Brain pericyte (primary cell): ENCODE data around the gene CD2AP.
"Not testable (repeated sequence)": the region's sequence is repeated elsewhere in the genome, so short reads cannot be mapped to it uniquely, and the experiment has no call there.

Source experiments
- DNase-seq: peaks from one replicate; pipeline ENCODE4 v3.0.0-alpha.2; 2012; ENCODE audit warnings: low read depth, low spot score

Gene CD2AP

DNA sequence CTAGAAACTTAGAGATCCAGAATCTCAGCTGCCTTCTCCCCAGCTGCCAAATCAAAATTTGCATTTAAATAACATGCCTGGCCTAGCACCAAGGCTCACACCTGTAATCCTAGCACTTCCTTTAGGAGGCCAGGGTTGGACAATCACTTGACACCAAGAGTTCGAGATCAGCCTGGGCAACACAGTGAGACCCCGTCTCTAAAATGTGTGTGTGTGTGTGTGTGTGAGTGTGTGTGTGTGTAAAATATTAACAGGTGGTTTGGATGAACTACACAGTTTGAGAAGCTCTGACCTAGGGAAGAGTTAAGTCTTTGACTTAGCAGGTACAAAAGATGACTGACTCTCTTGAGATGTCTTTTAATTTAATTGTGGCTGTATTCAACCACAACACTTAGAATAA lies 20.2 kb upstream of the CD2AP start:
- DNase-seq: no peak

DNA sequence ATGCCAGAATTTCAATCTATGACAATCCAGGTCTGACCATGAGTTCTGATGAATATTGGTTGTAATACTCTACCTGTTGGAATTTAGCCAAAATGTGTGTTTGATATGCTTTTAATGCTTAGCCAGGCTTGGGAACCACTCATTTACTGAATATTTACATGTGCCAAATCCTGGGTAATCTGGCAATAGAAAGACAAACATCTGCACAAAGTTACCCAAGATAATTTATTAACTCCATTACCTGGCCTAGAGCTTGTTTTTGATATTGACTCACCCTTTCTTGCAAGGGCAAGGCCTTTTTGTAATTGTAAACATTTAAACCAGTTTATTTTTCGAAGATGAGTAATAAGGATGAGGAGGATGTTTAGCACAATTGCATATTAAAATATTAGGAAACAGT lies 13.5 kb upstream of the CD2AP start:
- no peak for DNase-seq

DNA sequence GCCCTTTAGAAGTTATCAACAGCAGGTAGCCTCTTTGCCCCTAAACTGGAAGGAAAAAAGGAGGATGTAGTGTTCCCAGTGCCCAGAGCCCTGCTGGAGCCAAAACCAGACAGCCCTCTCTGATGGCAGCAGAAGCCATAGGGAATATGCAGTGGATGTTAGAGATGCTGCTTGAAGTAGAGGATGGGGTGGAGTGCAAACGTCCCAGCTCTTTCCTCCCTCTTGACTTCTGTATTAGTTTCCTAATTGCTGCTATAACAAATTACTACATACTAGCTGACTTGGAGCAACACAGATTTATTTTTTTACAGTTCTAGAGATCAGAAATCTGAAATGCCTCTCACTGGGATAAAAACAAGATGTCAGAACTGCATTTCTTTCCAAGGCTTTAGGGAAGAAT lies 12.5 kb upstream of the CD2AP start:
- no peak for DNase-seq

DNA sequence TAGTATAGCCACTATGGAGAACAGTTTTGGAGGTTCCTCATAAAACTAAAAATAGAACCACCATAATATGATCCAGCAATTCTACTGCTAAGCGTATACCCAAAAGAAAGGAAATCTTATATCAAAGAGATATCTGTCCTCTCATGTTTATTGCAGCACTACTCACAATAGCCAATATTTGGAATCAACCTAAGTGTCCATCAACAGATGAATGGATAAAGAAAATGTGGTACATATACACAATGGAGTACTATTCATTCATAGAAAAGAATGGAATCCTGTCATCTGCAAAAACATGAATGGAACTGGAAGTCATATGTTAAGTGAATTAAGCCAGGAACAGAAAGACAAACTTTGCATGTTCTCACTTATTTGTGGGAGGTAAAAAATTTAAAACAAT lies 5.7 kb upstream of the CD2AP start:
- no peak for DNase-seq

DNA sequence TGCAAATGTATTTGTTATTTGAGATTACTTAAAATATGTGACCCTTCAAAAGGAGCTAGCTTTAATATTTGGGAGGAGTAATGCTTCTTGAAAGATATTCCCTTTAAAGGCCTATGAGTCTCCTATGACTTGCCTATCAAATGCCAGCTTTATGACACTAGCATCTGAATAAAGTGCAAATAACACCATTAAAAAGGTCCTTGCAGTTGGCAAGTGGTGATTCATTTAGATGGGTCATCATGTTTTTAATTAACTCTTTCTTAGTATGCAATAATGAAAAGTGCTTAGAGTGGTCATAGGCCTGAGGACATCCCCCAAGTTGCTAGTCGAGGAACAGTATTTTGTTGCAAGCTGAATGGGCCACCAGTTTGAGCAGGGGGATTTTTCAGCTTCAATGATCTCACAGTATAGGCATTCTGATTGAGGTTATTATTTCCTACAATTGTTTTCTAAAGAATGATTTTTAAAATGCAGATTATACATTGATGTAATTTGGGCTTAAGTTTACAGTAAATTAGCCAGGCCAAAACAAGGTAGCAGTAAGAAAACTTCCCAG lies 3.7 kb upstream of the CD2AP start:
- DNase-seq: no peak

DNA sequence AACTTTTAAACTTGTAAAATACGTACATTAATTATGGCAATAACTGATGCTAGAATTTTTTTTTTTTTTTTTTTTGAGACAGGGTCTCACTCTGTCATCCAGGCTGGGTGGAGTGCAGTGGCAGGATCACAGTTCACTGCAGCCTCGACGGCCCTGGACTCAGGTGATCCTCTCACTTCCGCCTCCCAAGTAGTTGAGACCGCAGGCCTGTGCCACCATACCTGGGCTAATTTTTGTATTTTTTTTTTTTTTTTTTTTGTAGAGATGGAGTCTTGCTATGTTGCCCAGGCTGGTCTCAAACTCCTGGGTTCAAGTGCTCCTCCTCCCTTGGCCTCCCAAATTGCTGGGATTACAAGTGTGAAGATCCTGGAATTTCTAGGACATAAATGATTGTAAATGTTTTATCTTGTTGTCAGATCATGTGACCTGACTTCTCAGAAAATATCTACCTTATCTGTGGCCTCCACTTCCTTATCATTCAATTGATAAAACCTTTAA lies 2.2 kb upstream of the CD2AP start:
- no peak for DNase-seq

DNA sequence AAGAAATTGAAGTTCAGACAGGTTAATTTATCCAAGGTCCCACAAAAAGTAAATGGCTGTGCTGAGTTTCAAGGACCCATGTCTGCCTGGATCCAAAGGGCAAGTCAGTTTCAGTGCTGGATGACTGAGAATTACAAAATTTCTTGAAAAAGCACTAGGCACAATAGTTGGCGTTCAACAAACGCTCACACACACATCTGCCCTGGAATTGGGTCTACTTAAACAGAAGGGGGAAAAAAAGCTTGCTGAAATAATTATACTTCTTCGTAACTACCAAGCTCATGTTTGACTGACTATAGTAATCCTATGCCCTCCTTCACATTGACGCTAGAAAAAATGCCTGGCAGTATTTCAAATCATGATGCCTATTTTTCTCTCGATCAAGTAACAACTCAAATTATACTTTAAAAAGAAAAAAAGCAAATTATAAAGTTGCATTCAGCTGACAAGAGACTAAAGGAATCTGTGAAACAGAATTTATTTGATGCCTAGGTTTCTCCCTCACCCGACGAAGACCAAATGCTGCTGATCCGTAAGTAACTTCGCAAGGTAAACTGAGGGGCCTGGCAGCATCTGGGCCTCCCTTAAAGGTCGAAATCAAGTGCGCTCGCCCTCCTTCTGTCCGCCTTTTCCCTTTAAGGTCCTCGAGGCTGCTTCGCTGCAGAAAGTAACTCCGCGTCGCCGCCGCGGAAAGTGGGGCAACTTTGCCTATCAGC lies 650 bp upstream of the CD2AP start:
- no peak for DNase-seq

DNA sequence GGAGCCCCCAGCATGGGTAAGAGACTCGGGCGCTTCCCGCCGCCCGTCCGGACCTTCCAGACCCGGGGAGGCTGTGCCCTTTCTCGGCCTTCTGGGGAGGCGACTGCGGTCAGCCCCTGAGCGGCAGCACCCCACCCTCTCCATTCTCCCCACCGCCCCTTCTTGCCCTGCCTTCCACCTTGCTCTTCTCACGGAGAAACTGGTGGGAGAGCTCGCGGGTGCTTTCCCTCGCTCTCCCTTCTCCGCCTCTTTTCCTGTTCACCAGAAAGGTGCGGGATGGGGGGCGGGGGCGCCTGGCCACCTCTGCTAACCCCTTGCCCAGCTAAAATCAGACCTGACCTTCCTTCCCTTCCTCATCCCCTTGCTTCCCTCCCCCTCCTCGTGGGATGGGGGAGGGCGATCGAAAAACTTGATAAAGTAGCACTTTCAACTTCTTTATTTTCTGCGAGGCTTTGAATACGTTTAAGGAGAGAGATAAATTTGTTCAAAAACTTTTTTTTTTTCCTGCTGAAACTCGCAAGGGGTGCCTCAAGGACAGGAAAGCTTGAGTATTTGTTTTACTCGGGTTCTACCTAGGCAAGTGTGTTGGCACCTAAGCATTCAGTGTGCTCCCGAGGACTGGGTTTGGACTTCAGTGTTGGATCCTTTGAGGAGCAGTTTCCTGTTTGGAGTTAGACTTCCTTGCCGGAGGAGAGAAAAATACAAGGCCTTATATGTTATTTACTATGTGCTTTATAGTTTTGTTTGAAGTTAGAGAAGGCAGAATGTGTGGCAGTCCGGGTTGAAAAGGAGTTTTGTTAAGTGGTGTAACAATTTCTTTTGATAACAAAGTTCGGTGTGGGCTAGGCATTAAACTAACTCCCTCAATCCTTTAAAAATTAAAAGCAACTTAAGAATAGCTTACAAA lies 897 bp downstream of the CD2AP start:
- DNase-seq: no peak

DNA sequence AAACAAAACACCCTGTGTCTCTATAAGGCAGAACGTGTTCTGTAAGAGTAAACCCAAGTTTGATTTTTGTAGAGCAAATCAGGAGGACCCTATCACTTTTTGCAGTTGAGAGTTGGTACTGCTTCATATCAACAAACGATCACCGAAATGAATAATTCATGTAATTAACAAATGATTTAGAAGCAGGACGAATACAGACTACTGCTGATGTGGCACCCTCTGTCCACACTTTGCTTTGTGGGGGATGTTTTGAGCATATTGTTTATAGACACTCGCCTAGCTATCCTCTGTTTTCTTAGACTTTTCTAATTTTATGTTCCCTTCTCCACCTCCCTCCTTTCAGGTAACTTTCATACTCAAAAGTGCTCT lies 1.5 kb downstream of the CD2AP start:
- no peak for DNase-seq

DNA sequence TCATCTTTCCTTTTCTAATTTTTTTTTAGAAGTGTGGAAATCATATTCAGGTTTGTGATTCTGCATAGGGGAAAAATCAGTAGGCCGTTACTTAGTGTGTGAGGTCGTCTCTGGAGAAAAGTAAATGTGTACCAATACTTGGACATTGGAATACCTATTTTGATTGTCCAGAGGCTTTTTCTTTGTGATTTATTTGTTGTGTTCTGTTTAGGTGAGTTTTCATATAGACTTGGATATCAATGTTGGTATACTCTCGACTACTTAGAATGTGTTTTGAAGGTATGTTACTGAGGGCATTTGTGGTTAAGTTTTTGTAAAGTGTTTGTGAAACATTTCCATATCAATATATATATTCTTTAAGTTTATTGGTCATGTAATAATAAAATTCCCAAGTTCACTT lies 2.3 kb downstream of the CD2AP start:
- DNase-seq: no peak

DNA sequence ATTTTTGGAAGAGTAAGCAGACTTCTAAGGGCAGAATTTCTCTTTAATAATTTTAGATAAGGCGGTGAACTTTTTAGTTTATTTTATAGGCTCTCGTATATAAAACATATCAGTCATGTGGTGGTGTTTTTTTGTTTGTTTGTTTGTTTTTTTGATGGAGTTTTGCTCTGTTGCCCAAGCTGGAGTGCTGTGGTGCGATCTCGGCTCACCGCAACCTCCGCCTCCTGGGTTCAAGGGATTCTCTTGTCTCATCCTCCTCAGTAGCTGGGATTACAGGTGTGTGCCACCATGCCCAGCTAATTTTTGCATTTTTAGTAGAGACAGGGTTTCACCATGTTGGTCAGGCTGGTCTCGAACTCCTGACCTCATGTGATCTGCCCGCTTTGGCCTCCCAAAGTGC lies 3.6 kb downstream of the CD2AP start:
- not testable (repeated sequence) for DNase-seq

DNA sequence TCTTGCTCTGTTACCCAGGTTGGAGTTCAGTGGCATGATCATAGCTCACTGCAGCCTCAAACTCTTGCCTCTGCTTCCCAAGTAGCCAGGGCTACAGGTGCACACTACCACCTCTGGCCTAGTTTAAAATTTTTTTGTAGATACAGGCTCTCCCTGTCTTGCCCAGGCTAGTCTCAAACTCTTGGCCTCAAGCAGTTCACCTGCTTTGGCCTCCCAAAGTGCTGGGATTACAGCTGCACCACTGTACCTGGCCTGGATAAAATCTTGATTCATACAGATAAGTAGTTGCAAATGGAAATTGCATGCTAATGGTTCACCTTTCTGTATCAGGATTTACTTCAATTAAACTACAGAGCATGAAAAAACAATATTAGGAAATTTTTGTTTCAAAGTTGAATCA lies 4.2 kb downstream of the CD2AP start:
- no peak for DNase-seq

DNA sequence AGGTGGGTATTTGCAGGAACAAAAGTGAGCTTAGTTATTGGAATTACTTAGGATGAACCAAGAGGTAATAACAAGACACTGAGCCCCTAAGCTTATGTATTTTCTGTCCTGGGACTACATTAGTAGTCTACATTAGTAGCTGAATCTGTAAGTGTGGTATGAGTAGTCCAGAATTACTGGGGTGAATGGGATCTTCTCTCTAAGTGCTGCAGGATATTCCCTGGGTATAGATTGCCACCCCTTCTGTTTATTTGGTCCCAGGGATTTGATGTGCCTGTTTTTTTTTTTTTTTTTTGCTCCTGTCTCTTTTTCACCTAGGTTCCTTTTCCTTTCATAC lies 5.9 kb downstream of the CD2AP start:
- DNase-seq: no peak

DNA sequence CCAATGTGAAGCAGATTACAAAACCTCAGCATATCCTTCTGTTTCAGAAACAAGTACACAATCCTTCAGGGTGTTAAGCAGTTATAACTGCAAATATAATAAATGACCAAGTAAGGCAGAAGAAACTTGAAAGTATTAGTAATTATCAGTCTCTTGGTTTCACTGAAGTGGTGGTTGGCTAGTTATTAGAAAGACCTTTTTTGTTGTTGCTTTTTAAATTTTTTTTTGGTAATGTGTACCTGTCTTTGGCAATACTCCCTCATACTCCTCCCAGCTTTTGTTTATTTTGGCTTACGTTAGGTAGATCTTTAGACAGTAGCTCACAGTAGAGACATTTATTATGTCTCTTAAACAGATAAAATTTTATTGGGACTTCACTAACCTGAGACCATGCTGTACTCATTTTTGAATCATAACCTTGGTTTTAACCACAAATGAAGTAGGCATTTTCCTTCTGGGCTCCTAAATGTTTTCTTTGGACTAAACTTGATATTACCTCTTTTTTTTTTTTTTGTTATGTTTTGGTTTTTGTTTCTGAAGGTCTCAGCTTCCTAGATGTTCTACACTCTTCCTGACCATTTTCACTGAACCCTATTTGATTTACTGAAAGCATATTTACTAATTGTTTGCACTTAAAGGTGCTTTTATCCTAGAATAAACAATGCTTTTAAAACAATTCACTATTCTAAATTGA lies 6.4 kb downstream of the CD2AP start:
- no peak for DNase-seq

DNA sequence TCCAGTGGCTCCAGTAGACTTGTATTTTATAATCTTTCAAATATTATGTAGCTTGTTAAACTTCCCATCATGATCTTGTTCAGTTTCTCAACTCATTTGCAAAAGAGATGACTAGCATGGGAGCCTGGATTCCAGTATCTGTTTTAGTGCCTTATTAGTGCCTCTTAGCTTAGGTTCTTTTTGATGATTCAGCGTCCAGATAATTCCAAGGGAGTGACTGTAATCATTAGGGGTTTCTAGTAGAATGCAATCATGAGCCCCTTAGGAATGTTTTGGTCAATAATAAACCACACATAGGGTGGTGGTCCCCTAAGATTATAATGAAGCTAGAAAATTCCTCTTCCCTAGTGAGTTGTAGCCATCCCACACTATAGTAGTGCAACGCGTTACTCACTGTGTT lies 7.0 kb downstream of the CD2AP start:
- no peak for DNase-seq

DNA sequence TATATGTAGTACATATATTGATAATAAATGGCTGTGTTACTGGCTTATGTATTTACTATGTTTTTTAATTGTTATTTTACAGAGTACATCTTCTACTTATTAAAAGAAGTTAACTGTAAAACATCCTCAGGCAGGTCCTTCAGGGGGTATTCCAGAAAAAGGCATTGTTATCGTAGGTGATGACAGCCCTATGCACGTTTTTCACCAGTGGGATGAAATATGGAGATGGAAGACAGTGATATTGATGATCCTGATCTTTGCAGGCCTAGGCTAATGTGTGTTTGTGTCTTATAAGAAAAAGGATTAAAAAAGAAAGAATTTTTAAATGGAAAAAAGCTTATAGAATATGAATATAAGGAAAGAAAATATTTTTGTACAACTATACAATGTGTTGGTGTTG lies 7.5 kb downstream of the CD2AP start:
- DNase-seq: no peak

DNA sequence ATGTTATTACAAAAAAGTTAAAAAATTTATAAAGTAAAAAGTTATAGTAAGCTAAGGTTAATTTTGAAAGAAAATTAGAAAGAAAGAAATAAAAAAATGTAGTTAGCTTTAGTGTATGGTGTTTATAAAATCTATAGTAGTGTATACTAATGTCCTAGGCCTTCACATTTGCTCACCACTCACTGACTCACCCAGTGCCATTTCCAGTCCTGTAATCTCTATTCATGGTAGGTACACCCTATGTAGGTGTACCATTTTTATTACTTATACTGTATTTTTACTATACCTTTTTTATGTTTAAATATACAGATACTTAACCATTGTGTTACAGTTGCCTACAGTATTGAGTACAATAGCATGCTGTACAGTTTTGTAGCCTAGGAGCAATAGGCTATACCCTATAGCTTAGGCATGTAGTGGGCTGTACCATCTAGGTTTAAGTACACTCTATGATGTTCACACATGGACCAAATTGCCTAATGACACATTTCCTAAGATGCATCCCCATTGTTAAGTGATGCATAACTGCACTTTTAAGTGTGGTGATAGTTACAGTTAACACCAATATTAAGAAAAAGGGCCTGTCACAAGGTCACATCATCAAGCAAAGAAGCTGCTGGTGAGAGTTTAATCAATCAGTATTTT lies 8.0 kb downstream of the CD2AP start:
- no peak for DNase-seq

DNA sequence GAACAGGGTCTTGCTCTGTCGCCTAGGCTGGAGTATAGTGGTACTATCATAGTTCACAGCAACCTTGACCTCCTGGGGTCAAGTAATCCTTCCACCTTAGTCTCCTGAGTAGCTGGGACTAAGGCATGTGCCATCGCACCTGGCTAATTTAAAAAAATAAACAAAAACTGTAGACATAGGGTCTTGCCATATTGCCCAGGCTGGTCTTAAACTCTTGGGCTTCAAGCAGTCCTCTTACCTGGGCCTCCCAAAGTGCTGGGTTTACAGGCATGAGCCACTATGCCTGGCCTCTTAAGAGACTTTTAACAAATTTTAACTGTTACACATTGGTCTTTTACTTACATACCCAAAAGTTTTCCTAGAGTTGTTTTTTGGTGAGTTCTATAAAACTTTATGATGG lies 12.4 kb downstream of the CD2AP start:
- no peak for DNase-seq

DNA sequence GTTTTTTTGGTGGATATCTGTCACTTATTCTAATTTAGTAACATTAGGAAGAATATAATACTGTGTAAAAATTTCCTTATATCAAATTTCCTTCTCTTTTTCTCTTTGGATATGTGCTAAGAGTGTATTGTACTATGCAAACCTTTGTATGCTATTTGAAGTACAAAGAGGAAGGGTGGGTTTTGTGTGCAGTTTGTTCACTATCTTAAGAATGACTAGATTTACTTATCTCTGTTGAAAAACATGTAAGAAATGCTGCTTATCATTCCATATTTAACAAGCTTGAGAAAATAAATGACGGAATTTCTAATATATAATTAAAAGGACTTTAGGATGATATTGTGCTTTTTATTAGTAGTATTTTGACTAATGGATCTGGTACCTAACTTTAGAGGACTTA lies 13.1 kb downstream of the CD2AP start:
- no peak for DNase-seq

DNA sequence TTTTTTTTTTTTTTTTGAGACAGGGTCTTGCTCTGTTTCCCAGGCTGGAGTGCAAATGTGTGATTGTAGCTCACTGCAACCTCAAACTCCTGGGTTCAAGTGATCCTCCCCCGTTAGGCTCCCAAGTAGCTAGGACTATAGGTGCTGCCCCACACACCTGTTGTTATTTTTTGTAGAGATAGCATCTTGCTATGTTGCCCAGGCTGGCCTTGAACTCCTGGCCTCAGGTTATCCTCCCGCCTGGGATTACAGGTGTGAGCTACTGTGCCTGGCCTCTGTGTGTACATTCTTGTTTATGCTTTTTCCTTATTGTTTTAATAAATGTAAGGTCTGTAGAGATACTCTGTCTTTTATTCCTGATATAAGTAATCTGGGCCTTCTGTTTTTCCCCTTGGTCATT lies 14.8 kb downstream of the CD2AP start:
- DNase-seq: no peak

DNA sequence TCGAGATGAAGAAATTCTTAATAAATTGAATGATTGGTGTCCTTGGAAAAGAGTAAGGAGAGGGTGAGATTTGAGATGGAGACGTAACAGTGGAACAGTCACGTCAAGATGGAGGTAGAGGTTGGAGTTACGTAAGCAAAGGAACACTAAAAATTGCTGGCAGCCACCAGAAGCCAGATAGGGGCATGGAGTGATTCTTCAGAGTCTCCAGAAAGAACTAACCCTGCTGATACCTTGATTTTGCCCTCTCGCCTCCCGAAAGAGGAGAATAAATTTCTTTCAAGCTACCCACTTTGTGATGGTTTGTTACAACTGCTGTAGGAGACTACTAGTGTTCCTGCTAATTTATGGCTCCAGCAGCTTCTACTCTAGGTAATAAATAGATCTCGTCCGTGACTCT lies 17.6 kb downstream of the CD2AP start:
- DNase-seq: no peak
